Renal pelvis (tissue), 4 donors: ENCODE measurements around the gene SPRED2. TPM values are rescaled to one million over a fixed set of nuclear protein-coding genes. Genes with fewer than 3 reads are reported as not detected.

Experiments used
- DNase-seq: peaks from one replicate; pipeline ENCODE4 v3.0.0-alpha.2; 2013
- polyA plus RNA-seq, 3 donors: library from polyadenylated mRNA; unstranded; fragments of 120-200 nt; gene quantifications; one replicate each; pipeline ENCODE4 v1.2.1, GENCODE V29; 2013; ENCODE audit not compliant: insufficient read length in 3 of 3

SPRED2 gene
- polyA plus RNA-seq, 3 donors = 35.3 to 35.6 (median 35.5) TPM

- DNase-seq = no peak
Observed at GRCh38 chr2:65452150-65452895, 19.9 kb upstream of the SPRED2 start.

- no peak for DNase-seq
Observed at GRCh38 chr2:65450810-65451209, 18.4 kb upstream of the SPRED2 start.

GRCh38 chr2:65450393-65450792 lies 18.0 kb upstream of the SPRED2 start:
- DNase-seq = no peak

- DNase-seq = no peak
Observed at GRCh38 chr2:65443509-65444186, 11.2 kb upstream of the SPRED2 start.

- DNase-seq = no peak
Observed at GRCh38 chr2:65442420-65443020, 10.1 kb upstream of the SPRED2 start.

- DNase-seq = no peak
Observed at GRCh38 chr2:65438137-65438899, 5.9 kb upstream of the SPRED2 start.

- DNase-seq = no peak
Observed at GRCh38 chr2:65437392-65438135, 5.2 kb upstream of the SPRED2 start.

- no peak for DNase-seq
Observed at GRCh38 chr2:65436824-65437221, 4.4 kb upstream of the SPRED2 start.

GRCh38 chr2:65436169-65436823 lies 3.9 kb upstream of the SPRED2 start:
- DNase-seq = peak; percentile 80

- peak; percentile 88 for DNase-seq
Observed at GRCh38 chr2:65435625-65436168, 3.3 kb upstream of the SPRED2 start.

- no peak for DNase-seq
Observed at GRCh38 chr2:65434592-65435241, 2.3 kb upstream of the SPRED2 start.

GRCh38 chr2:65431421-65432226 lies 775 bp downstream of the SPRED2 start:
- DNase-seq = peak; percentile 57

GRCh38 chr2:65430603-65431420 lies 1.6 kb downstream of the SPRED2 start:
- DNase-seq = peak; percentile 71

GRCh38 chr2:65429786-65430602 lies 2.4 kb downstream of the SPRED2 start:
- peak; percentile 17 for DNase-seq

GRCh38 chr2:65427532-65427931 lies 4.9 kb downstream of the SPRED2 start:
- no peak for DNase-seq

GRCh38 chr2:65425276-65425675 lies 7.1 kb downstream of the SPRED2 start:
- no peak for DNase-seq

- DNase-seq = no peak
Observed at GRCh38 chr2:65424391-65424790, 8.0 kb downstream of the SPRED2 start.

GRCh38 chr2:65421432-65421748 lies 11.0 kb downstream of the SPRED2 start:
- DNase-seq = no peak
